ENCODE results near the gene ADRM1.
A peak's percentile ranks its signal among the peaks of the same experiment; 100 is the strongest.

The ADRM1 gene

DNA sequence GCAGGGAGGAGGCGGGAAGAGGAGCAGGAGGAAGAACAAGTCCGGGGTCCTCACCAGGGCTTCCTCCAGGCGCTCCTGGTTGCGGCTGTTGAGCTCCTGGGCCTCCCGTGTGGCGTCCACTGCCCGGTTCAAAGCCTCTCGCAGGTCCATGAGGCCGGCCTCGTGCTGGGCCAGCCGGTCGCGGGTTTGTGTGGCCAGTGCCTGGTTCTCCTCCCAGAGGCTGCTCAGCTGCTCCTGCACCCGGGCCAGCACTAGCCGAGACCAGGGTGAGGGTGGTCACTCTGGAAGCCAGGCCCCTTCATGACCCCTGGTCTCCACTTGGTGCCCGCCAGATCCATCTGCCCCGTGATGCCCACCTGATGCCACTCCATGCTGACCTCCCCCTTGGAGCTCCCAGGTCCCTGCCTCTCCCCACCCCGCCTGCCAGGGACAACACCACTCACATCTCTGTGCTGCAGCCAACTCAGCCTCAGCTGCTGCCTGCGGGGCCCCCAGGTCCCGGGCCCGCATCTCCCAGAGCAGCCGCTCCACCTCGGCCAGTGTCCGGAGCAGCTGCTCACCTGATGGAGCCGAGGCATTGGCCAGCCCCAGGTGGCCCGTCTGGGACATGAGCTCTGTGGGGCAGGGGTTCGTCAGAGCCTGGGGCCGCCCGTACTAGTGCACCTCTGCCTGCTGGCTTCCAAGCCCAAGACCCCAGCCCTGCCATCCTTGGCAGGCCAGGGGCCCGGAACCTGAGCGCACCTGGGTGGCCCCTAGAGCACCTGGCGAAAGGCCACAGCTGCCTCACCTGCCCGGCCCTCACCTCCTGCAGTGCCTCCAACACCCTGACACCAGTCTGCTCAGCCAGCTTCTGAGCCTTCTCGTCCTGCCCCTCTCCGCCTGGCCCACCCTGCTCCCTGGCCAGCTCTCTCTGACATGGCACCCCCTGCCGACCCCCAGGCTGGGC is 15.9 kb downstream of the ADRM1 start:
- peaks cover 8% of the 10 kb centered on the region for H3K36me3 ChIP-seq (ENCODE audit: control insufficient read depth, insufficient read depth, low read length)
- no peak overlapping the region for H3K56ac ChIP-seq (ENCODE audit: low read length)
- WGBS (ENCODE audit: extremely low coverage, insufficient coverage, low lambda C conversion rate): no CpG with 5 or more reads among the region's 36 CpGs
- no peak overlapping the region for H2AK5ac ChIP-seq (ENCODE audit: low read length)
- no peak overlapping the region for H4K8ac ChIP-seq (ENCODE audit: low read depth, low read length)
- no peak overlapping the region for H2BK120ac ChIP-seq (ENCODE audit: low read depth, low read length)
- H3K18ac ChIP-seq (ENCODE audit: low read length): no peak overlapping the region
- H4K5ac ChIP-seq (ENCODE audit: low read length): no peak overlapping the region
- H2BK5ac ChIP-seq (ENCODE audit: low read length): no peak overlapping the region
- no peak overlapping the region for H2BK15ac ChIP-seq (replicated peaks; ENCODE audit: low read depth)
- DNase-seq: no peak
- no peak overlapping the region for H3K9ac ChIP-seq (ENCODE audit: low read length)
- H3K4me3 ChIP-seq (ENCODE audit: low read length): no peak overlapping the region
- no peak overlapping the region for H3K4ac ChIP-seq (ENCODE audit: low read depth, low read length)
- no peak overlapping the region for H3K27ac ChIP-seq (ENCODE audit: low read depth, low read length)
- no peaks in the 10 kb centered on the region for H3K4me1 ChIP-seq (ENCODE audit: control insufficient read depth, low read depth, low read length)
- H3K27me3 ChIP-seq (ENCODE audit: insufficient read depth, low read length, poor library complexity): no peaks in the 10 kb centered on the region
- H3K79me2 ChIP-seq (ENCODE audit: control insufficient read depth, insufficient read depth, low read length): no peaks in the 10 kb centered on the region
- no peak overlapping the region for H3K23ac ChIP-seq (ENCODE audit: low read length)
- no peaks in the 10 kb centered on the region for H3K79me1 ChIP-seq (ENCODE audit: low read length)
- no peak overlapping the region for H3K4me2 ChIP-seq (ENCODE audit: low read length)

DNA sequence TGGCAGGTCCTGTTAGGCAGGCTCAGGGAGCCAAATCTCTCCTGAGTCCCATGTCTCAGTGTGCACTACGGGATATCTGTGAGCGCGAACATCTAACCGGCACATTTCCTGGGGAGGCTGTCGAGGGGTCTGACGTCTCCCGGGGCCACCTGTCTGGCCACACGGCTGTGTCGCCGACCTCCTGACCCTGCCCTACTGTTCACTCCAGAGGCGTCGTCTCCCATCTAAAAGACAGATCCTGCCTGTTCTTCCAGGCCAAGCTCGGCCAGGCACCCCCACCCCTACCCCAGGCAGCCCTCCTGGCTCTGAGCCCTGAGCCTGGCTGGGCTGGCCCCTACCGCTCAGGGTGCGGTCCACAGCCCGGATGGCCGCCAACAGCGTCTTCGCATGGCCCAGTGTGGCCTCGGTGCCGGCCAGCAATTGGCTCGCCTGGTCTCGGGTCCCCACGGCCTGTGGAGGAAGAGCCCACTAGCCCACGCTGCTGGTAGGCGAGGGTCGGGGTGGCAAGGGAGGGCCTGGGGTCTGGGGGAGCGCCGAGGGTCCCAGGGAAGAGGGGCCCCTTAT is 16.6 kb downstream of the ADRM1 start:
- no peak overlapping the region for H4K8ac ChIP-seq (ENCODE audit: low read depth, low read length)
- no peak overlapping the region for H3K4me3 ChIP-seq (ENCODE audit: low read length)
- no peak overlapping the region for H3K56ac ChIP-seq (ENCODE audit: low read length)
- H4K5ac ChIP-seq (ENCODE audit: low read length): no peak overlapping the region
- H3K4me2 ChIP-seq (ENCODE audit: low read length): no peak overlapping the region
- no peaks in the 10 kb centered on the region for H3K4me1 ChIP-seq (ENCODE audit: control insufficient read depth, low read depth, low read length)
- no peaks in the 10 kb centered on the region for H3K27me3 ChIP-seq (ENCODE audit: insufficient read depth, low read length, poor library complexity)
- no peak overlapping the region for H2BK5ac ChIP-seq (ENCODE audit: low read length)
- H3K36me3 ChIP-seq (ENCODE audit: control insufficient read depth, insufficient read depth, low read length): peaks cover 8% of the 10 kb centered on the region
- DNase-seq: no peak
- no peaks in the 10 kb centered on the region for H3K79me2 ChIP-seq (ENCODE audit: control insufficient read depth, insufficient read depth, low read length)
- no CpG with 5 or more reads among the region's 29 CpGs for WGBS (ENCODE audit: extremely low coverage, insufficient coverage, low lambda C conversion rate)
- no peak overlapping the region for H3K4ac ChIP-seq (ENCODE audit: low read depth, low read length)
- H2BK15ac ChIP-seq (replicated peaks; ENCODE audit: low read depth): no peak overlapping the region
- H3K23ac ChIP-seq (ENCODE audit: low read length): no peak overlapping the region
- no peak overlapping the region for H3K18ac ChIP-seq (ENCODE audit: low read length)
- H2BK120ac ChIP-seq (ENCODE audit: low read depth, low read length): no peak overlapping the region
- no peak overlapping the region for H2AK5ac ChIP-seq (ENCODE audit: low read length)
- no peaks in the 10 kb centered on the region for H3K79me1 ChIP-seq (ENCODE audit: low read length)
- no peak overlapping the region for H3K27ac ChIP-seq (ENCODE audit: low read depth, low read length)
- H3K9ac ChIP-seq (ENCODE audit: low read length): no peak overlapping the region

DNA sequence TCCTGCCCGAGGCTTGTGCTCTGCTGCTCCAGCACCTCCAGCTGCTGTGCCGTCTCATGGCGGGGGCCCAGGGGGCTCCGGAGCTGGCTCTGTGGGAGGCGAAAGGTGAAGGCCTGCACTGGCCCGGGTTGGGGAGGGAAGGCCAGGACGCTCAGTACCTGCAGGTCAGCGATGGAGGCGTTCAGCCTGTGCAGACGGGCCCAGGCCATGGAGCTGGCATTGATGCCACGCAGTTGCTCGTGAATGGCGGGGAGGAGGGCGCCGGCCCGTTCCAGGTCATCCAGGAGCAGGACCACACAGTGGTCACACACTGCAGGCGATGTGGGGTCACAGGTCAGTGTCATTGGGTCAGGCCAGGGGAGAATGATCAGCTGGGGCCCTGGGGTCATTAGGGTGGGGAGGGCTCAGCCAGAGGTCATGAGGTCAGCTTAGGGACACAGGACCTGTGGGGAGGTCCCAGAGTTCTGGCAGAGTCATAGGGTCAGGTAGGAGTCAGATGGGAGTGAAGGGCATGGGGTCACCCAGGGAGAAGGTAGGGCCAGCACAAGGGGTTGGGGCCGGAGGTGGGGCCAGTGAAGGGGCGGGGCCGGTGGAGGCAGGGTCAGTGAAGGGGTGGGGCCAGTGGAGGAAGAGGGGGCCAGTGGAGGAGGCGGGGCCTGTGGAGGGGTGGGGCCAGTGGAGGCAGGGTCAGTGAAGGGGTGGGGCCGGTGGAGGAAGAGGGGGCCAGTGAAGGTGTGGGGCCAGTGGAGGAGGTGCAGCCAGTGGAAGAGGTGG is 18.0 kb downstream of the ADRM1 start:
- H2BK15ac ChIP-seq (replicated peaks; ENCODE audit: low read depth): no peak overlapping the region
- H3K79me2 ChIP-seq (ENCODE audit: control insufficient read depth, insufficient read depth, low read length): no peaks in the 10 kb centered on the region

GRCh38 chr20:62321521-62321948 is 18.7 kb downstream of the ADRM1 start:
- H3K4ac ChIP-seq (ENCODE audit: low read depth, low read length): no peak overlapping the region
- no peak overlapping the region for H3K4me3 ChIP-seq (ENCODE audit: low read length)
- no peak overlapping the region for H3K56ac ChIP-seq (ENCODE audit: low read length)
- H3K36me3 ChIP-seq (ENCODE audit: control insufficient read depth, insufficient read depth, low read length): peaks cover 8% of the 10 kb centered on the region
- no peak overlapping the region for H3K18ac ChIP-seq (ENCODE audit: low read length)
- no peak overlapping the region for H2BK5ac ChIP-seq (ENCODE audit: low read length)
- no peak overlapping the region for H3K23ac ChIP-seq (ENCODE audit: low read length)
- H3K79me2 ChIP-seq (ENCODE audit: control insufficient read depth, insufficient read depth, low read length): no peaks in the 10 kb centered on the region
- no peak overlapping the region for H4K5ac ChIP-seq (ENCODE audit: low read length)
- H2BK120ac ChIP-seq (ENCODE audit: low read depth, low read length): no peak overlapping the region
- no peaks in the 10 kb centered on the region for H3K79me1 ChIP-seq (ENCODE audit: low read length)
- no peak overlapping the region for H2AK5ac ChIP-seq (ENCODE audit: low read length)
- H3K27ac ChIP-seq (ENCODE audit: low read depth, low read length): no peak overlapping the region
- H3K27me3 ChIP-seq (ENCODE audit: insufficient read depth, low read length, poor library complexity): no peaks in the 10 kb centered on the region
- H2BK15ac ChIP-seq (replicated peaks; ENCODE audit: low read depth): no peak overlapping the region
- no peak overlapping the region for H3K9ac ChIP-seq (ENCODE audit: low read length)
- no CpG with 5 or more reads among the region's 7 CpGs for WGBS (ENCODE audit: extremely low coverage, insufficient coverage, low lambda C conversion rate)
- no peak overlapping the region for H4K8ac ChIP-seq (ENCODE audit: low read depth, low read length)
- no peak overlapping the region for H3K4me2 ChIP-seq (ENCODE audit: low read length)
- H3K4me1 ChIP-seq (ENCODE audit: control insufficient read depth, low read depth, low read length): no peaks in the 10 kb centered on the region
- peak; percentile 67 for DNase-seq

More for the DNA sequence above, 18.0 kb downstream of the ADRM1 start:
- Histone ChIP-seq H3K27ac (ENCODE audit: low read depth, low read length) (no peak overlapping the region), H2AK5ac (ENCODE audit: low read length) (no peak overlapping the region), H3K4me1 (ENCODE audit: control insufficient read depth, low read depth, low read length) (no peaks in the 10 kb centered on the region), H3K9ac (ENCODE audit: low read length) (no peak overlapping the region), H3K23ac (ENCODE audit: low read length) (no peak overlapping the region), H3K4me2 (ENCODE audit: low read length) (no peak overlapping the region), H4K5ac (ENCODE audit: low read length) (no peak overlapping the region), H2BK120ac (ENCODE audit: low read depth, low read length) (no peak overlapping the region), H3K79me1 (ENCODE audit: low read length) (no peaks in the 10 kb centered on the region), H3K36me3 (ENCODE audit: control insufficient read depth, insufficient read depth, low read length) (peaks cover 9% of the 10 kb centered on the region), H3K4me3 (ENCODE audit: low read length) (no peak overlapping the region), H2BK5ac (ENCODE audit: low read length) (no peak overlapping the region), H3K4ac (ENCODE audit: low read depth, low read length) (no peak overlapping the region), H3K27me3 (ENCODE audit: insufficient read depth, low read length, poor library complexity) (no peaks in the 10 kb centered on the region), H3K18ac (ENCODE audit: low read length) (no peak overlapping the region), H4K8ac (ENCODE audit: low read depth, low read length) (no peak overlapping the region), H3K56ac (ENCODE audit: low read length) (no peak overlapping the region)
- no CpG with 5 or more reads among the region's 22 CpGs for WGBS (ENCODE audit: extremely low coverage, insufficient coverage, low lambda C conversion rate)
- DNase-seq: peak; percentile 64

DNA sequence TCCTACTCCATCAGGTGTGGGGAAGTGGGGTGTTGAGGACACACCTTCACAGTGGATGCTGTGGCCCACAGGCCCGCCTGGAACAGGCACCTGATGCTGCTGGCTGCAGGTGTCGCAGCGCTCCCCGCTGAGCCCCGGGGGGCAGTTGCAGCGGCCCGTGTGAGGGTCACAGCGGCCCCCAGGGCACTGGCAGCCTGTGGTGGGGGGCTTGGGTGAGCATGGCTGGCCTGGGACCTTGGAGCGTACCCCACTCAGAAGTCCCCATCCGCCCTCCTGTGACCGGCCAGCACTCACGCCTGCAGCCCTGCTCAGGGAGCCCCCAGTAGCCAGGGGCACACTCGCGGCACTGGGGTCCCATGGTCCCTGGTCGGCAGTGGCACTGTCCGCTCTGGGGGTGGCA is 19.2 kb downstream of the ADRM1 start:
- no peak overlapping the region for H3K9ac ChIP-seq (ENCODE audit: low read length)
- no peak overlapping the region for H3K4me2 ChIP-seq (ENCODE audit: low read length)
- H3K27ac ChIP-seq (ENCODE audit: low read depth, low read length): no peak overlapping the region
- no peaks in the 10 kb centered on the region for H3K79me1 ChIP-seq (ENCODE audit: low read length)
- no peaks in the 10 kb centered on the region for H3K4me1 ChIP-seq (ENCODE audit: control insufficient read depth, low read depth, low read length)
- no peak overlapping the region for H4K5ac ChIP-seq (ENCODE audit: low read length)
- no peak overlapping the region for H2BK120ac ChIP-seq (ENCODE audit: low read depth, low read length)
- no peak overlapping the region for H4K8ac ChIP-seq (ENCODE audit: low read depth, low read length)
- no peaks in the 10 kb centered on the region for H3K27me3 ChIP-seq (ENCODE audit: insufficient read depth, low read length, poor library complexity)
- no peak overlapping the region for H3K4ac ChIP-seq (ENCODE audit: low read depth, low read length)
- H2BK5ac ChIP-seq (ENCODE audit: low read length): no peak overlapping the region
- H3K18ac ChIP-seq (ENCODE audit: low read length): no peak overlapping the region
- H3K23ac ChIP-seq (ENCODE audit: low read length): no peak overlapping the region
- no CpG with 5 or more reads among the region's 16 CpGs for WGBS (ENCODE audit: extremely low coverage, insufficient coverage, low lambda C conversion rate)
- H2BK15ac ChIP-seq (replicated peaks; ENCODE audit: low read depth): no peak overlapping the region
- H3K56ac ChIP-seq (ENCODE audit: low read length): no peak overlapping the region
- H3K4me3 ChIP-seq (ENCODE audit: low read length): no peak overlapping the region
- peaks cover 5% of the 10 kb centered on the region for H3K36me3 ChIP-seq (ENCODE audit: control insufficient read depth, insufficient read depth, low read length)
- H2AK5ac ChIP-seq (ENCODE audit: low read length): no peak overlapping the region
- no peak for DNase-seq
- no peaks in the 10 kb centered on the region for H3K79me2 ChIP-seq (ENCODE audit: control insufficient read depth, insufficient read depth, low read length)
